Natural killer cell (primary cell): ENCODE data around the gene RNF111. TPM values are rescaled to one million over a fixed set of nuclear protein-coding genes. Genes with fewer than 3 reads are reported as not detected.
A peak's percentile ranks its signal among the peaks of the same experiment; 100 is the strongest.

Experiments used
- ATAC-seq, 3 donors: fragments of 150-1000 bp in 2 of 3; fragments of 200-7000 bp in 1 of 3; cut with Tn5 transposase; 1 replicate in 1 of 3; 2 replicates in 2 of 3; pipeline ENCODE4 v1.10.0; 2021; ENCODE audit warnings: mild to moderate bottlenecking in 2 of 3, moderate library complexity in 2 of 3
- DNase-seq, 2 donors: peaks; one replicate each; pipeline versions ENCODE4 v3.0.0 to v3.0.0-alpha.2; 2013 to 2021; ENCODE audit warnings: mixed read lengths in 1 of 2
- H3K27ac ChIP-seq: one replicate; pipeline ENCODE4 v1.5.1; 2013; ENCODE audit warnings: mild to moderate bottlenecking, low read length
- H3K27me3 ChIP-seq: one replicate; pipeline ENCODE4 v1.6.1; 2013; ENCODE audit warnings: low read length; ENCODE audit not compliant: control insufficient read depth, insufficient read depth
- H3K36me3 ChIP-seq: one replicate; pipeline ENCODE4 v1.6.1; 2013; ENCODE audit warnings: low read length; ENCODE audit not compliant: control insufficient read depth, insufficient read depth
- H3K4me1 ChIP-seq: one replicate; pipeline ENCODE4 v1.6.1; 2013; ENCODE audit warnings: low read length; ENCODE audit not compliant: control insufficient read depth, insufficient read depth
- H3K4me3 ChIP-seq: one replicate; pipeline ENCODE4 v1.5.1; 2013; ENCODE audit warnings: low read length
- H3K9me3 ChIP-seq: one replicate; pipeline ENCODE4 v1.6.1; 2013; ENCODE audit warnings: low read length; ENCODE audit not compliant: control insufficient read depth, insufficient read depth
- H3K27ac Mint-ChIP-seq, 2 donors: one replicate each; pipeline ENCODE4 v1.8.0; 2022; ENCODE audit warnings: mild to moderate bottlenecking in 2 of 2, mixed read lengths in 2 of 2, moderate library complexity in 1 of 2
- H3K27me3 Mint-ChIP-seq, 2 donors: one replicate each; pipeline ENCODE4 v1.8.0; 2022; ENCODE audit warnings: low read depth in 2 of 2, mixed read lengths in 2 of 2
- H3K36me3 Mint-ChIP-seq: one replicate; pipeline ENCODE4 v1.8.0; 2022; ENCODE audit warnings: mixed read lengths
- H3K4me1 Mint-ChIP-seq, 2 donors: one replicate each; pipeline ENCODE4 v1.8.0; 2022; ENCODE audit warnings: mixed read lengths in 2 of 2
- H3K4me3 Mint-ChIP-seq: one replicate; pipeline ENCODE4 v1.8.0; 2022; ENCODE audit warnings: mild to moderate bottlenecking, moderate library complexity, mixed read lengths
- H3K9me3 Mint-ChIP-seq, 2 donors: one replicate each; pipeline ENCODE4 v1.8.0; 2022; ENCODE audit warnings: mixed read lengths in 2 of 2
- CTCF ChIP-seq: fragments of 200-600 bp; IDR thresholded peaks from one replicate; pipeline ENCODE4 v1.8.0; 2022; ENCODE audit warnings: antibody characterized with exemption
- WGBS: methylation state at CpG from one replicate; pipeline ENCODE4 v1.1.7; 2013; ENCODE audit warnings: missing lambda C conversion rate; ENCODE audit not compliant: insufficient coverage; 5-methylcytosine and 5-hydroxymethylcytosine counted together
- intact Hi-C: fragments of 100-400 bp; cut with micrococcal nuclease; formaldehyde crosslinking; loops from one replicate; pipeline ENCODE4 v1.14.2; 2022
- total RNA-seq, 4 donors: library from RNA; stranded (reverse); fragments of 120-200 nt in 1 of 4; gene quantifications; one replicate each; pipeline versions ENCODE4 v1.2.3 to v1.2.4, GENCODE V29; 2013 to 2022

RNF111 gene
- total RNA-seq = 10 to 100 TPM; 39.4 to 53.1 (median 46.0) TPM
- 50.9 TPM for total RNA-seq (2013)

- peak within 1 kb of the TSS; percentile 79 for H3K4me3 ChIP-seq
Observed at GRCh38 chr15:58987491-58988005, at the start of gene RNF111. Gene RNF111 (plus strand): TSS chr15:58987663. CDS start chr15:59030823, 43,160 bp downstream.

GRCh38 chr15:58947179-58947578, 40.3 kb upstream of the RNF111 start:
- H3K4me1 Mint-ChIP-seq = no peaks in the 10 kb centered on the region
- Histone ChIP-seq H3K4me1 (no peaks in the 10 kb centered on the region), H3K27me3 (no peaks in the 10 kb centered on the region), H3K9me3 (no peaks in the 10 kb centered on the region), H3K27ac (no peak overlapping the region), H3K4me3 (no peak overlapping the region), H3K36me3 (no peaks in the 10 kb centered on the region)
- ATAC-seq = no peak
- peaks cover 1 to 9% of the 10 kb centered on the region in 2 donors for H3K27me3 Mint-ChIP-seq
- intact Hi-C loops = no loop called here
- 78% methylated on average over 3 of the region's 3 CpGs for WGBS
- H3K36me3 Mint-ChIP-seq = no peaks in the 10 kb centered on the region
- H3K9me3 Mint-ChIP-seq = no peaks in the 10 kb centered on the region
- no peak overlapping the region for H3K27ac Mint-ChIP-seq
- H3K4me3 Mint-ChIP-seq = no peak overlapping the region
- no peak for TF ChIP-seq CTCF
- DNase-seq = no peak

More at GRCh38 chr15:58987491-58988005, at the start of gene RNF111:
- H3K9me3 ChIP-seq = no peaks in the 10 kb centered on the region
- peak within 1 kb of the TSS; percentile 87 to 96 for H3K27ac Mint-ChIP-seq
- DNase-seq (peak; percentile 77 to 96), ATAC-seq (peak; percentile 94 to 98 (median 95))
- H3K36me3 Mint-ChIP-seq = no peaks in the 10 kb centered on the region
- TF ChIP-seq CTCF = no peak
- H3K4me3 Mint-ChIP-seq = peak within 1 kb of the TSS; percentile 98
- H3K27me3 Mint-ChIP-seq = no peaks in the 10 kb centered on the region
- no peaks in the 10 kb centered on the region for H3K27me3 ChIP-seq
- peaks cover 3% of the 10 kb centered on the region for H3K4me1 ChIP-seq
- WGBS = 0% methylated on average over 47 of the region's 47 CpGs
- H3K4me1 Mint-ChIP-seq = peaks cover 37% of the 10 kb centered on the region in 2 donors
- intact Hi-C loops = loop anchor here (1.0 to 10.0 kb wide), 4 partner anchors 54 to 700 kb away; partner anchors contain the start of genes BNIP2, CCNB2 and SLTM
- H3K9me3 Mint-ChIP-seq = no peaks in the 10 kb centered on the region
- H3K36me3 ChIP-seq = peaks cover 7% of the 10 kb centered on the region
- H3K27ac ChIP-seq = peak within 1 kb of the TSS; percentile 72

GRCh38 chr15:58951388-58952007, 36.0 kb upstream of the RNF111 start:
- Mint-ChIP-seq H3K4me1 (no peaks in the 10 kb centered on the region), H3K27ac (no peak overlapping the region), H3K27me3 (peaks cover 0 to 13% of the 10 kb centered on the region in 2 donors), H3K4me3 (no peak overlapping the region), H3K36me3 (no peaks in the 10 kb centered on the region), H3K9me3 (no peaks in the 10 kb centered on the region)
- H3K9me3 ChIP-seq = no peaks in the 10 kb centered on the region
- H3K27me3 ChIP-seq = no peaks in the 10 kb centered on the region
- no peaks in the 10 kb centered on the region for H3K36me3 ChIP-seq
- no peak for TF ChIP-seq CTCF
- DNase-seq = no peak
- intact Hi-C loops = no loop called here
- H3K27ac ChIP-seq = no peak overlapping the region
- WGBS = 97% methylated on average over 5 of the region's 5 CpGs
- ATAC-seq = no peak
- H3K4me1 ChIP-seq = no peaks in the 10 kb centered on the region
- H3K4me3 ChIP-seq = no peak overlapping the region

- no peak overlapping the region for H3K27ac ChIP-seq
- no peak for DNase-seq
- H3K4me1 Mint-ChIP-seq = peaks cover 5 to 6% of the 10 kb centered on the region in 2 donors
- no peak overlapping the region for H3K4me3 Mint-ChIP-seq
- intact Hi-C loops = no loop called here
- no peaks in the 10 kb centered on the region for H3K9me3 ChIP-seq
- H3K27ac Mint-ChIP-seq = no peak overlapping the region
- no peaks in the 10 kb centered on the region for H3K4me1 ChIP-seq
- no peaks in the 10 kb centered on the region for H3K36me3 ChIP-seq
- TF ChIP-seq CTCF = no peak
- no peaks in the 10 kb centered on the region for H3K9me3 Mint-ChIP-seq
- H3K27me3 Mint-ChIP-seq = peaks cover 0 to 15% of the 10 kb centered on the region in 2 donors
- no peak overlapping the region for H3K4me3 ChIP-seq
- no peaks in the 10 kb centered on the region for H3K27me3 ChIP-seq
- no peak for ATAC-seq
- H3K36me3 Mint-ChIP-seq = no peaks in the 10 kb centered on the region
Observed at GRCh38 chr15:58952751-58953150, 34.7 kb upstream of the RNF111 start.
